ENCODE data around the gene RPL34. TPM values are rescaled to one million over a fixed set of nuclear protein-coding genes. Genes with fewer than 3 reads are reported as not detected.

RPL34 gene
- total RNA-seq, 1 donor from 2014 or later: 1,411 TPM

DNA sequence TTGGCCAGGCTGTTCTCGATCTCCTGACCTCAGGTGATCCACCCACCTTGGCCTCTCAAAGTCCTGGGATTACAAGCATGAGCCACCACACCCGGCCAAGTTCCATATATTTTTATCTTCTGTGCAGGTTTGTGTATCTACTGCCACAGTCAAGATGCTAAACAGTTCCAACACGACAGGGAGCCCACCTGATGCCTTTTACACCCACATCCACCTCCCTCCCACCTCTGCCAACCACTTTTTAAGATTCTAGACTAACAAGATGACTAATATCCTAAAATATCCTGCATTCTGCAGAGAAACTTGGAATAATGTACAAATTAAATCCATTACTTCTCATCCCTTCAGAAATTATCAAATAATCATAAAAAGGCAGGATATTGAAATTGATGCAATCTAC lies 19.3 kb upstream of the RPL34 start:
- Histone ChIP-seq H3K36me3 (ENCODE audit: control insufficient read depth, insufficient read depth, low read length) (no peaks in the 10 kb centered on the region), H3K27me3 (ENCODE audit: control insufficient read depth, insufficient read depth, low read length) (no peaks in the 10 kb centered on the region), H3K4me3 (ENCODE audit: low read depth, low read length) (no peak overlapping the region)
- TF ChIP-seq, protein P1, sequence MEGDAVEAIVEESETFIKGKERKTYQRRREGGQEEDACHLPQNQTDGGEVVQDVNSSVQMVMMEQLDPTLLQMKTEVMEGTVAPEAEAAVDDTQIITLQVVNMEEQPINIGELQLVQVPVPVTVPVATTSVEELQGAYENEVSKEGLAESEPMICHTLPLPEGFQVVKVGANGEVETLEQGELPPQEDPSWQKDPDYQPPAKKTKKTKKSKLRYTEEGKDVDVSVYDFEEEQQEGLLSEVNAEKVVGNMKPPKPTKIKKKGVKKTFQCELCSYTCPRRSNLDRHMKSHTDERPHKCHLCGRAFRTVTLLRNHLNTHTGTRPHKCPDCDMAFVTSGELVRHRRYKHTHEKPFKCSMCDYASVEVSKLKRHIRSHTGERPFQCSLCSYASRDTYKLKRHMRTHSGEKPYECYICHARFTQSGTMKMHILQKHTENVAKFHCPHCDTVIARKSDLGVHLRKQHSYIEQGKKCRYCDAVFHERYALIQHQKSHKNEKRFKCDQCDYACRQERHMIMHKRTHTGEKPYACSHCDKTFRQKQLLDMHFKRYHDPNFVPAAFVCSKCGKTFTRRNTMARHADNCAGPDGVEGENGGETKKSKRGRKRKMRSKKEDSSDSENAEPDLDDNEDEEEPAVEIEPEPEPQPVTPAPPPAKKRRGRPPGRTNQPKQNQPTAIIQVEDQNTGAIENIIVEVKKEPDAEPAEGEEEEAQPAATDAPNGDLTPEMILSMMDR (IDR thresholded peaks at IDR 0.05; ENCODE audit: insufficient read depth, low read length, poor library complexity, severe bottlenecking): no peak
- no peak for DNase-seq (ENCODE audit: low read depth)

DNA sequence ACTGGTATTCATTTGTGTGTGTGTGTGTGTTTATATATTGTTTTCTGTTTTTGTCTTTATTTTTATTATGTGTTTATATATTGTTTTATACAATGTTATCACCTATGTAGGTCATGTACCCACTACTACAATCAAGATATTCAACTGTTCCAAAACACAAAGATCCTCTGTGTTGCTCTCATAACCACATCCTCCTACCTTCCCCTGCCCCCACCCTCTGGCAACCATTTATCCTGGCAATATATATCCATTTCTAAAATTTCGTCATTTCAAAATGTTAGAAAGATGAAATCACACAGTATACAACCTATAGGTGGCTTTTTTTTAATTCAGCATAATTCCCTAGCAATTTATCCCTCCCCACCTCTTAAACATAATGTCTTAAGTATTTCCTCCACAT lies 18.8 kb upstream of the RPL34 start:
- Histone ChIP-seq H3K36me3 (ENCODE audit: control insufficient read depth, insufficient read depth, low read length) (no peaks in the 10 kb centered on the region), H3K27me3 (ENCODE audit: control insufficient read depth, insufficient read depth, low read length) (no peaks in the 10 kb centered on the region), H3K4me3 (ENCODE audit: low read depth, low read length) (no peak overlapping the region)
- TF ChIP-seq, protein P1 (IDR thresholded peaks at IDR 0.05; ENCODE audit: insufficient read depth, low read length, poor library complexity, severe bottlenecking): no peak
- DNase-seq (ENCODE audit: low read depth): no peak

DNA sequence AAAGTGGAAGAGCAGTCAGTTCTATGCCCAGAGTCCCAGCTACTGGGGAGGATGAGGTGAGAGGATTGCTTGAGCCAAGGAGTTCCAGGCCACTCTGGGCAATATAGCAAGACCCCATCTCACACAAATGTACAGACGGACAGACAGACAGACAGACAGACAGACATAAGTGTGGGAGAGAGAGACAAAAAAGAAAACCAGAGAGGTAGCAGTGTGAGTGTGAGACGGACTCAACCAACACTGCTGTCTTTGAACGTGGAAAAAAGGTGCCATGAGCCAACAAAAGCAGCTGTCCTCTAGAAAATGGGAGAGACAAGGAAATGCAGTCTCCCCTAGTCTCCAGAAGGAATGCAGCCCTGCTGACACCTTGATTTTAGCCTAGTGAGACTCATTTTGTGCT lies 18.2 kb upstream of the RPL34 start:
- TF ChIP-seq, protein P1 (IDR thresholded peaks at IDR 0.05; ENCODE audit: insufficient read depth, low read length, poor library complexity, severe bottlenecking): no peak
- Histone ChIP-seq H3K4me3 (ENCODE audit: low read depth, low read length) (no peak overlapping the region), H3K36me3 (ENCODE audit: control insufficient read depth, insufficient read depth, low read length) (no peaks in the 10 kb centered on the region), H3K27me3 (ENCODE audit: control insufficient read depth, insufficient read depth, low read length) (no peaks in the 10 kb centered on the region)
- DNase-seq (ENCODE audit: low read depth): no peak

DNA sequence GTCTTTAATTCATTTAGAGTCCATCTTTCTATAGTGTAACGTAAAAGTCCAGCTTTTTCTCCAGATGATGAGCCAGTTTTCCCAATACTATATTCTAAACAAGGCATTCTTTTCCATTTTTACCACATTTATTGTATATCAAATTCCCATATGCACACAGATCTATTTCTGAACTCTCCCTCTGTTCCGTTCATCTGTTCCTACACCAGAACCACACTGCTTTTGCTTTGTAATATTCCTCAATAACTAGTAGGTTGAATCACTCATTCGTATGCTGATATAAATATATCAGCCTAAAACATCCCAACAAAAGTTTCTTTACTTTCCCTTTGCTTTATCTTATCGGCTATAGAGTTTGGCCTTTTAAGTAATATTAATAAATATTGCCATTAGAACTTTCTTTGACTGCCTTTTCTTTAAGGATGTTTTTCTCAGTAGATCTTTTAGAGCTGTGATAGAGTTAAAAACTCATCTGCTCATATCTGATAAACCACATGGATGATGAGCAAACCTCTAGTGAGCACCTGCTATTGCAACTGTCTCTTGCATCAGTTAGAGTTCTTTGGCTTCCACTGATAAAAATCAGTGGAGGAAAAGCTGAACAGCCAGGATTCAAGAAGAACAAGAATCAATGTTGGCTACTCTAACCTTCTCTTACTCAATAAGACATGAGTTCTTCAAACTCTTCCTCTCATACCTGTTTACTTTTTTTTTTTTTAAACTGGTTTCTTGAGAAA lies 13.1 kb upstream of the RPL34 start:
- TF ChIP-seq, protein P1 (IDR thresholded peaks at IDR 0.05; ENCODE audit: insufficient read depth, low read length, poor library complexity, severe bottlenecking): no peak
- no peak for DNase-seq (ENCODE audit: low read depth)

DNA sequence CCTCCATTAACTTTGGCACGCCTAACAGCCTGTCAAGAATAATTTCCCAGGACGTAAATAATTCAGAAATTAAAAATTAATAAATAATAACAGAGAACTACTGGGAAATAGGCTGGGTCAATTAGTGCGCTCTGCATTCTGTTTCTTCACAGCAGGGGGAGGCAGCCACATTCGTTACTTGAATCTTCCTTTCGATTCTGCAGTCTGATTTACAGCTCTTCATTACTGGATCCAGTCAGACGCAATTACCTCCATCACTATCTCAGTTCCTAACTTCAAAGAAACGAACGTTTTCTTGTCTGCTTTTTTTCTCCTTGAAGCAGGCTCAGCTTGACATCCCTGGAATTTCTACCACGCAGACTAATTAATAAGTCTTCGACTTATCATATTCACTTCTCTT lies 9.0 kb upstream of the RPL34 start:
- no peak overlapping the region for H3K4me3 ChIP-seq (ENCODE audit: low read depth, low read length)
- no peaks in the 10 kb centered on the region for H3K36me3 ChIP-seq (ENCODE audit: control insufficient read depth, insufficient read depth, low read length)
- no peaks in the 10 kb centered on the region for H3K27me3 ChIP-seq (ENCODE audit: control insufficient read depth, insufficient read depth, low read length)
- no peak for DNase-seq (ENCODE audit: low read depth)
- TF ChIP-seq, protein P1 (IDR thresholded peaks at IDR 0.05; ENCODE audit: insufficient read depth, low read length, poor library complexity, severe bottlenecking): peak; percentile 39

More for the DNA sequence above, 13.1 kb upstream of the RPL34 start:
- Histone ChIP-seq H3K4me3 (ENCODE audit: low read depth, low read length) (no peak overlapping the region), H3K36me3 (ENCODE audit: control insufficient read depth, insufficient read depth, low read length) (no peaks in the 10 kb centered on the region), H3K27me3 (ENCODE audit: control insufficient read depth, insufficient read depth, low read length) (no peaks in the 10 kb centered on the region)

DNA sequence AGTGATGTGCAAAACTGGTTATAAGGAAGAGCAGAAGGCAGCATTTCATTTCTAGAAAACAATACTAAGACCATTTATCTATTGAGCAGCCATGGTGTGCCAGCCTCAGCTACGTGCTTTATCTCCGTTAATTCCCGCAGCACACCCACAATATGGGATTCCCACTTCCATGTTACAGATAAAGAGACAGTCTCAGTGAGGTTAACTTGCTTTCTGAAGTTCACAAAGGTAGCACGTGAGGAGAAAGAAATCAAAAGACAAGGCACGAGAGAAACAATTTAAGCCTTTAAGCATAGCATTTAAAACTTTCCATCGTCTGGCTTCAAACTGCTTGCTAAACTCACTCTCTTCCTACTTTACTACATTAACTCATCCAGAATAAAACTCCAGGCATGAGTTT lies 8.0 kb upstream of the RPL34 start:
- H3K36me3 ChIP-seq (ENCODE audit: control insufficient read depth, insufficient read depth, low read length): no peaks in the 10 kb centered on the region
- DNase-seq (ENCODE audit: low read depth): no peak
- no peak overlapping the region for H3K4me3 ChIP-seq (ENCODE audit: low read depth, low read length)
- H3K27me3 ChIP-seq (ENCODE audit: control insufficient read depth, insufficient read depth, low read length): no peaks in the 10 kb centered on the region
- TF ChIP-seq, protein P1 (IDR thresholded peaks at IDR 0.05; ENCODE audit: insufficient read depth, low read length, poor library complexity, severe bottlenecking): no peak

All from kidney epithelial cell (primary cell).